ENCODE data around the gene TNFRSF11A. TPM values are rescaled to one million over a fixed set of nuclear protein-coding genes. Genes with fewer than 3 reads are reported as not detected.

Gene TNFRSF11A
- total RNA-seq, 2 donors from 2014 or later, result 13.7 to 35.6 TPM

DNA sequence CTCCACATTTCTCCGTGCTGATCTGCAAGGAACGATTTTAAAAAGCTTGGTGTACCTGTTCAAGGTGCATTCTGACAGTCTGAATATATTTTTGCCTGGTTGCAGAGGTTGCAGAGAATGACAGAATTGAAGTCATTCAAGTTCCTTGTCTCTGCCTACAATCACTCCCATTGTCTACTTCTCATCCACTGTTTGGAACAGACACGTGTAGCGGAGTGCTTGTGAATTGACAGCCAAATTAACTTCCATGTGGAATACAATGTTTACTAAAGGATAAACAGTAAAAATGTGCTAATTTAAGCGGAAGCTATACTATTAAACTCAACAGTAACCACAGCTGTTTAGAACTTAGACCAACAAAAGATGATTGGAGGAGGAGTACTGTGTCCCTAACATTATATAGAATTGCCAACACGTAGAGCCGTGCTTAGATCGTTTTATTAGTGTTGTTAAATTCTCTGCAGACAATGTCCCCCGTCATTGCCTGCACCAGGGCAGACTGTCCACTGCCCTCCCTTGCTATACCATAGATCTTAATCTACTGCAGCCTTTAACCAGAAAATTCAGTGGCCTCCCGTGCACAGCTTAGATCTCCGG is 110.4 kb downstream of the TNFRSF11A start:
- no peak for DNase-seq
- no peak overlapping the region for H3K4me3 Mint-ChIP-seq
- Histone ChIP-seq H3K36me3 (ENCODE audit: control insufficient read depth, insufficient read depth, low read length) (no peaks in the 10 kb centered on the region), H3K4me3 (ENCODE audit: low read length) (no peak overlapping the region), H3K27me3 (ENCODE audit: control insufficient read depth, insufficient read depth, low read length, poor library complexity, severe bottlenecking) (no peaks in the 10 kb centered on the region), H3K27ac (ENCODE audit: low read depth, low read length) (no peak overlapping the region), H3K9me3 (ENCODE audit: control insufficient read depth, low read length) (no peaks in the 10 kb centered on the region), H3K4me1 (ENCODE audit: control insufficient read depth, insufficient read depth, low read length) (no peaks in the 10 kb centered on the region), H3K9ac (ENCODE audit: extremely low read depth, low read length, poor library complexity, severe bottlenecking) (no peak overlapping the region)
- H3K27ac Mint-ChIP-seq, result no peak overlapping the region
- 85 to 91% methylated on average over 7 to 10 of the region's 11 CpGs for WGBS, 2 experiments (ENCODE audit: insufficient coverage in 1 of 2, insufficient read length in 1 of 2)
- H3K4me1 Mint-ChIP-seq, result peaks cover 10% of the 10 kb centered on the region
- no peaks in the 10 kb centered on the region for H3K27me3 Mint-ChIP-seq (ENCODE audit: insufficient read depth)
- H3K9me3 Mint-ChIP-seq, result peaks cover 2% of the 10 kb centered on the region
- TF ChIP-seq, protein P1, sequence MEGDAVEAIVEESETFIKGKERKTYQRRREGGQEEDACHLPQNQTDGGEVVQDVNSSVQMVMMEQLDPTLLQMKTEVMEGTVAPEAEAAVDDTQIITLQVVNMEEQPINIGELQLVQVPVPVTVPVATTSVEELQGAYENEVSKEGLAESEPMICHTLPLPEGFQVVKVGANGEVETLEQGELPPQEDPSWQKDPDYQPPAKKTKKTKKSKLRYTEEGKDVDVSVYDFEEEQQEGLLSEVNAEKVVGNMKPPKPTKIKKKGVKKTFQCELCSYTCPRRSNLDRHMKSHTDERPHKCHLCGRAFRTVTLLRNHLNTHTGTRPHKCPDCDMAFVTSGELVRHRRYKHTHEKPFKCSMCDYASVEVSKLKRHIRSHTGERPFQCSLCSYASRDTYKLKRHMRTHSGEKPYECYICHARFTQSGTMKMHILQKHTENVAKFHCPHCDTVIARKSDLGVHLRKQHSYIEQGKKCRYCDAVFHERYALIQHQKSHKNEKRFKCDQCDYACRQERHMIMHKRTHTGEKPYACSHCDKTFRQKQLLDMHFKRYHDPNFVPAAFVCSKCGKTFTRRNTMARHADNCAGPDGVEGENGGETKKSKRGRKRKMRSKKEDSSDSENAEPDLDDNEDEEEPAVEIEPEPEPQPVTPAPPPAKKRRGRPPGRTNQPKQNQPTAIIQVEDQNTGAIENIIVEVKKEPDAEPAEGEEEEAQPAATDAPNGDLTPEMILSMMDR (conservative IDR thresholded peaks at IDR 0.05), result no peak
- H3K36me3 Mint-ChIP-seq (ENCODE audit: low read depth), result no peaks in the 10 kb centered on the region

DNA sequence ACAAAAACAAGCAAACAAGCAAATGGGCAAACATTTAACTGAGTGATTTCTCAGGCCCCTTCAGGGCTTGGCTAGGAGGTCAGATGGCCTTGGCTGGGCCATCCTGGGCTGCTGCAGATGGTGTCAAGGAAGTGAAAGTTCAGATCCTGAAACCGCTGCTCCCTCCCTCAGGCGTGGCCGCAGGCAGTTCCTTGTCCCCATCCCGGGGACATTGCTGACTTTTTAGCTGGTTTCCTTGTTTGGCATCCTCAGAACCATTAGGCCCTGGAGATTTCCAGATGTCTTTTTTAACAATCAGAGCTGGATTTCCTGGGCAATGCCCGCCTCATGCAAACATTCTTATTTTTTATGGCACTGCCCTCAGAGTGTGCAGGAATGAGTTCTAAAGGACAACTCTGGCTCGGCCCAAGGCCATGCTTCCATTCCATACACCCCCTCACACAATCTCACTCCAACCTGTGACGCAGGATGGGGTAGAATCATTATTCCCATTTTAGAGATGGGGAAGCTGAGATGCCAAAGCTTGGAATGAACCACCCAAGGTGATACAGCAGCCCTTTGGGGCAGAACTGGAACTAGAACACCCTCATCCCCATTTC is 111.6 kb downstream of the TNFRSF11A start:
- Mint-ChIP-seq H3K36me3 (ENCODE audit: low read depth) (no peaks in the 10 kb centered on the region), H3K4me1 (peaks cover 10% of the 10 kb centered on the region), H3K9me3 (peaks cover 2% of the 10 kb centered on the region), H3K27me3 (ENCODE audit: insufficient read depth) (no peaks in the 10 kb centered on the region), H3K27ac (peak overlapping the region; percentile 13), H3K4me3 (no peak overlapping the region)
- Histone ChIP-seq H3K27ac (ENCODE audit: low read depth, low read length) (no peak overlapping the region), H3K27me3 (ENCODE audit: control insufficient read depth, insufficient read depth, low read length, poor library complexity, severe bottlenecking) (no peaks in the 10 kb centered on the region), H3K9me3 (ENCODE audit: control insufficient read depth, low read length) (no peaks in the 10 kb centered on the region), H3K4me1 (ENCODE audit: control insufficient read depth, insufficient read depth, low read length) (no peaks in the 10 kb centered on the region), H3K4me3 (ENCODE audit: low read length) (no peak overlapping the region), H3K9ac (ENCODE audit: extremely low read depth, low read length, poor library complexity, severe bottlenecking) (no peak overlapping the region), H3K36me3 (ENCODE audit: control insufficient read depth, insufficient read depth, low read length) (no peaks in the 10 kb centered on the region)
- TF ChIP-seq, protein P1 (conservative IDR thresholded peaks at IDR 0.05), result no peak
- 89 to 94% methylated on average over 5 to 7 of the region's 7 CpGs for WGBS, 2 experiments (ENCODE audit: insufficient coverage in 1 of 2, insufficient read length in 1 of 2)
- no peak for DNase-seq

DNA sequence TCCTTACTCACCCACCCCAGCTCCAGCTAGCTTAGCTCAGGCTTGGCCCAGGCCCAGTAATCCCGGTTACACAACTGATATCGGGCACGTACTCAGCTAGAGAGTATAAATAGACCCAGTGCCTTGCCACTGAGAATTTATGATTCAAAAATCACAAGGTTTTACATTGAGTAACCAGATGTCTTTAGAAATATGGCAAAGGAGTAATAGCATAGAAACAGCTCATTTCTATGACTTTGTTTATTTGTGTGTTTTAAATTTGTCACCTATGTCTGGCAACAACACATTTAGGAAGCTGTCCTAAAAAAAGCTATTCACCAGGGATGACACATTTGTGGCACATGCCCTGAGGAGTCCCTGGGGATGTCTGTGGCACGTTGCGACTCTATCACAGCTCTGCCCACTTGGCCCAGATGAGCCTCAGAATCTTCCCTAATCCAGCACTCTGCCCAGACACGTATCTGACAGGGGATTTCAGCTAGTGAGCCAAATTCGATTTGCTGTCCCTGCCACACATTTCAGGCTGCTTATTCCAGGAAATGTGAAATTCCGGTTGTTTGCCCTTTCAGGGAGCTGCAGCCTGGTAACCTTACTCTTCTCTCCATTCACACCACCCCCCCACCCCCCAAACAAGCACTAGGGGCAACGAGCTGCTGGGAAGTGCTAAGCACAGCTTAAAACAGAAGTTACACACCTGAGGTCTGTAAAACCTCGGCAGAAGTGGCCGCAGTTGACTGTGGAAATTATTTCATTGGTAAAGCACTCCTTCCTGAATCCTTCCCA is 112.3 kb downstream of the TNFRSF11A start:
- Mint-ChIP-seq H3K9me3 (peaks cover 2% of the 10 kb centered on the region), H3K27ac (peak overlapping the region; percentile 13), H3K4me1 (peaks cover 10% of the 10 kb centered on the region), H3K36me3 (ENCODE audit: low read depth) (no peaks in the 10 kb centered on the region), H3K4me3 (no peak overlapping the region), H3K27me3 (ENCODE audit: insufficient read depth) (peaks cover 2% of the 10 kb centered on the region)
- WGBS, 2 experiments (ENCODE audit: insufficient coverage in 1 of 2, insufficient read length in 1 of 2), result 79 to 83% methylated on average over 8 to 11 of the region's 11 CpGs
- no peak for DNase-seq
- Histone ChIP-seq H3K27me3 (ENCODE audit: control insufficient read depth, insufficient read depth, low read length, poor library complexity, severe bottlenecking) (no peaks in the 10 kb centered on the region), H3K27ac (ENCODE audit: low read depth, low read length) (no peak overlapping the region), H3K9ac (ENCODE audit: extremely low read depth, low read length, poor library complexity, severe bottlenecking) (no peak overlapping the region), H3K4me1 (ENCODE audit: control insufficient read depth, insufficient read depth, low read length) (no peaks in the 10 kb centered on the region), H3K4me3 (ENCODE audit: low read length) (no peak overlapping the region), H3K9me3 (ENCODE audit: control insufficient read depth, low read length) (no peaks in the 10 kb centered on the region), H3K36me3 (ENCODE audit: control insufficient read depth, insufficient read depth, low read length) (no peaks in the 10 kb centered on the region)
- TF ChIP-seq, protein P1 (conservative IDR thresholded peaks at IDR 0.05), result no peak

All from endodermal cell (in vitro differentiated cells).